Measurements from ENCODE around the gene LRRC40. TPM values are rescaled to one million over a fixed set of nuclear protein-coding genes. Genes with fewer than 3 reads are reported as not detected.

LRRC40 gene
- polyA plus RNA-seq, 1 donor = 22.9 TPM

Other genes with a start within 250 kb of the LRRC40 start
- gene SRSF11, start 15.8 kb upstream of the LRRC40 start, polyA plus RNA-seq = 310 TPM
- 19.0 TPM for gene ANKRD13C, start 149.1 kb upstream of the LRRC40 start, polyA plus RNA-seq
- 11.8 TPM for gene CTH, start 205.7 kb upstream of the LRRC40 start, polyA plus RNA-seq

Data from large intestine (tissue), 1 donor.